NCI-H510A treated with DMSO at 0.1 percent for 48 hours (cell line): Measurements from ENCODE around the gene CSRP3.
"Not testable (repeated sequence)": the region's sequence is repeated elsewhere in the genome, so short reads cannot be mapped to it uniquely, and the experiment has no call there.

ENCODE experiments used
- DNase-seq: peaks from one replicate; lab custom pipeline; 2025; lab: John Stamatoyannopoulos, UW

Gene CSRP3

GRCh38 chr11:19185516-19186052, 16.2 kb downstream of the CSRP3 start:
- no peak for DNase-seq

DNA sequence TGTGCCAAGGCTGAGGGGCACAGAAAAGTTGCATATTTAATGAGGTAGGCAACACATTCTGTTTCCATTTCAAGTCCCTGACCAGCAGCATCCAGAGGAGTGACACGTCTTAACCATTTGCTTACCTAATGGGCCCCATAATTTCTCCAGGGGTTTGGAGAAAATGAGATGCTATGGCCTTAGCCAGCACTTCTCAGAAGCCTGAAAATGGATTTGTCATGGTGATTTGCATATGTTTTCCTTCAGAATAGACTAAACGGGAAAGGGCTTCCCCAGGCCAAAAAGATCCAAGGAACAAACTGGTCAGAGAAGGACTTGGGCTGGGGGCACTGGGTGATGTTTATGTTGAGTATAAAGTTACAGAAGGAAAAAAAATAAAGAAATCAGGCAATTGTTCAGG, 16.7 kb downstream of the CSRP3 start:
- DNase-seq = no peak

DNA sequence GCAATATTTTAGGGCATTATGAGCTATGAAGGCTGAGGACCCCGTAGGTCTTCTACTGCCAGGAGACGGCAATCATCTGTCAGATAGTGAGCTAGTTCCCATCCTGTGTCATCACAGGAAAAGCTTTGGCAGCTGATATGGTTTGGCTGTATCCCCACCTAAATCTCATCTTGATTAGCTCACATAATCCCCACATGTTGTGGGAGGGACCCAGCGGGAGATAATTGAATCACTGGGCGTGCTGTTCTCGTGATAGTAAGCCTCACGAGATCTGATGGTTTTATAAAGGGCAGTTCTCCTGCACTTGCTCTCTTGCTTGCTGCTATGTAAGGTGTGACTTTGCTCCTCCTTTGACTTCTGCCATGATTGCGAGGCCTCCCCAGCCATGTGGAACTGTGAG, 18.1 kb downstream of the CSRP3 start:
- no peak for DNase-seq

- no peak for DNase-seq
Measured at GRCh38 chr11:19181531-19182261, 20.1 kb downstream of the CSRP3 start.

DNA sequence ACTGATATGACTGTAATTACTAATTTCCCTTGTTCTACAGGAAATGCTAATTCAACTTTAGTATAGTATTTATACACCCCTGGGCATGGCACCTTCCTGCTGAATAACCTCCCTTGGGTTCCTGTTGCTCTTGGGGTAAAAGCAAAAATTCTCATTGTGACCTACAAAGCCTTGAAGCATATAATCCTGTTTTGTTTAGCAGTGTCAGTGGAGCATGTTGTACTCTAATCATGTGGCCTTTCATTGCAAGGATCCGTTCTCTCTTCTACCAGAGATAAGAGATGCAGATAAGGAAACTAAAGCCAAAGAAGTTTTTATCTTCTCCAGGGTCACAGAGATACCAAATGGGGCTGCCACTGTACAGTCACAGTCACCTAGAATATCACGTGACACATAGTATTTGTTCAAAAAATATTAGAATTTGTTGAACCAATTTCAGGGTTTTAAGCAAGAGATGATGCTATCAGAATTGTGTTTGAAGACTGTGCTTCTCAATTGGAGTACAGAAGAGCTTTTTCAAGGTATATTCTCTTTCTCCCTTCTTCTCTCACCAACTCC, 25.1 kb downstream of the CSRP3 start:
- no peak for DNase-seq

DNA sequence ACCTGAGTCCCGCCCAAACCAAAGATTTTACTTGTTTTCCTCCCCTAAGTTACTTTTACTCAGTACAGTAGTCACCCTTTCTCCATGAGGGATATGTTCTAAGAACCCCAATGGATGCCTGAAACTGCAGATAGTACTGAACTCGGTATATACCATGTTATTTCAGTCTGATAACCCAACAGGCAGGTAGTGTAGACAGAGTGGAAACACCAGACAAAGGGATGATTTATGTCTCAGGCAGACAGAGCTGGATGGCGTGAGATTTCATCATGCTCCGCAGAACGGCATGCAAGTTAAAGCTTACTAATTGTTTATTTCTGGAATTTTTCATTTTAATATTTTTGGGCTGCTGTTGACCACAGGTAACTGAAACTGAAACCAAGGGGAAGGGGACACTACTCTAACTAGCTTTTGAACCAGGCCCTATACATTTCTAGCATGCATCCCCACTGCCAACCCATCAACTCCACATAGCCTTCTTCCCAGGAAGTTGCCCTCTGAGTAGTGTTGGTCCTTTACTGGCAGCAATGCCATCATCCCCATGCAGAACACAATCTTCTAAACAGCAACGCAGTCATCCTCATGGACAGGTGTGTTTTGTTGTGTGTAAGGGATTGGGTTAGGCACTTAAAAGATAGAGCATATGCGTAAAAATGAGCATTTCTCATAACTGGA, 27.7 kb downstream of the CSRP3 start:
- no peak for DNase-seq

- no peak for DNase-seq
Measured at GRCh38 chr11:19173004-19173689, 28.6 kb downstream of the CSRP3 start.

DNA sequence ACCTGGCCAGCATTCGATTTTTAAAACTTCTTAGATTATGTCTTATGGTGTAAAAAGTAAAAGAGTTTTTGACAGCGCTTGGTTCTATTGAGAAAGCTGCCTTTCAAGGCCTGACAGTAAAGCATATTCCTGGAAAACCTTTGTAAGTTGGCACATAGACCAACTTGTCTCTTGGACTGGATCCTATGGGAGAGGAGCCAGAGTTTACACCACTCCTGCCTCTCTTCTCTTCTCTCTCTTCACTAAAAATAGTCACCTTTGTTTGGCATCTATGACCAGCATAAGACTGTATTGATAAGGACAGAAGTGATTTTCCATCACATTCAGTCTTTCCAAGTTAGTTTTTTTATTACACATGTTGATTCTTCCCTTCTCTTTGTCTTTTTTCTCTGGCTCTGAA, 33.7 kb downstream of the CSRP3 start:
- DNase-seq = no peak

DNA sequence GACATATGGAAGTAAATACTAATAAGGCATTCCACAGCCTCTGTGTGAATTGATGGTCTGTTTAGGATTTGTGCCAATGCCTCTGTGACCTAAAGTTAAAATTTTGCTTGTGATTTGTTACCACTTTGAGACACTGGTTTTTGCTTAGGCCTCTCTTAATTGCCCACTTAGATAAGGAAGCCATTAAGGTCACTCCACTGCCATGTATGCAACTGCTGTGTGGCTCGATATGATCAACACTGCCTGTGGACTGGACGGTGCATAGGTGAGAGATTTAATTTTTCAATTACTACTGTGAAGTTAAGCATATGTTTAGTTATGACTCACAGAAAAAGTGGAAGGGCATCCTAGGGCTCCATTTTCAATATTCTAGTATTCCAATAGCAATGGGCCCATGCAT, 36.9 kb downstream of the CSRP3 start:
- no peak for DNase-seq

GRCh38 chr11:19164230-19164855, 37.4 kb downstream of the CSRP3 start:
- DNase-seq = peak; percentile 54

DNA sequence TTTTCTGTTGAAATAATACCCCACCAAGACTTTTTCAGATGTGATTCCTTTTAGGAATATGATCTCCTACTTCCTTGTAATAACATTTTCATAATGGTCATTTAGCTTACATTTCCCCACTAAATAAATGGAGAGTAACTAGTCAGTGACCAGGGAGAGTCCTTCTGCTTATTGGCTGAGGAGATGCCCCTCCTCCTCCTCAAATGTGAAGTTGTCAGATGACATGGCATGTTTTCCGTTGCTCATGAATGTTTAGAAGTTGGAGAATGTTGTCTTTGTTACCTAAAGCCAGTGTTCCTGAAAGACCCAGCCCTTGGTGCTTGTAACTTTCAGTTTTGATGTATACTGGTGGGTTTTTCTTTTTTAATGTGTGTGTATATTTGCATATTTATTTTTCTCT, 38.2 kb downstream of the CSRP3 start:
- DNase-seq = peak; percentile 25

DNA sequence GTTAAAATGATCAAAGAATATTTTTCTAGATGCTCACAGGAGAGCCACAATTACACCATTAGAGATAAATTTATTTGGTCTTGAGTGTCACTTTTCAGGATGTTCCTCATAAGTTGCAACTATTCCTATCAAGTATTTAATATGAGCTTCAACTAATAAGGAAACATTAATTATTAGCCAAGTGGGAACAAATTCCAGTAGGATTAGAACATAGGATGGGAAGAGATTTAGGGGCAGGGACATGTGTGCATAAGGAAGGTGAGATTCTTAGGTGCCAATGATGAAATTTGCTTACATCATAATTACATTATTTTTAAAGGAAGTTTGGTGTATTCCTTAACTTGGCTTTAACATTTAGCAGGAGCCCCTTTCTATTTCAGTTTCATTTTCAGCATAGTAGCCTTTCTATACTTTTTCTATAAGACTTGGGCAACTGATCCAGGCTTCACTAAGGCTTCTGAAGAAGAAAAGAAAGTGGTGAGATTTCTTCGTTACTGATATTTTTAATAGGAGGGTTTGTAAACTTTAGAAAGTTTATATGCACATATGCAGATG, 38.8 kb downstream of the CSRP3 start:
- DNase-seq = no peak

DNA sequence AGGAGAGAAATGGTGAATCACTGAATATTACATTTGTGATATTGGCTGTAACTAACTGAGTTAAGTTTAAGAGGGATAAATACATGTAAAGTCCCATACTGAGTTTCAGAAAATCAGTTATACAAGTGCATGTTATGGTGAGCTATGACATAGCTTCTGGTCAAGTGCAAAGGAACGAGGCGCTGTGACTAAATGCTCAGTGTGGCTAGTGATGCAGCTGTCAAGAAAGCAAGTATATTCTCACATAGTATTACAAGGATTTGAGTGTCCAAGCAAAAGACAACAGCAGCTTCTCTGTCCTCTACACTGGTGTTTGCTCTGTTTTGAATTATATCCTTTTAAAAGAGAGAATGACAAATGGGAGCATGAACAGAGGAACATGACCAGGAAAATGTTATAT, 40.1 kb downstream of the CSRP3 start:
- DNase-seq = no peak

DNA sequence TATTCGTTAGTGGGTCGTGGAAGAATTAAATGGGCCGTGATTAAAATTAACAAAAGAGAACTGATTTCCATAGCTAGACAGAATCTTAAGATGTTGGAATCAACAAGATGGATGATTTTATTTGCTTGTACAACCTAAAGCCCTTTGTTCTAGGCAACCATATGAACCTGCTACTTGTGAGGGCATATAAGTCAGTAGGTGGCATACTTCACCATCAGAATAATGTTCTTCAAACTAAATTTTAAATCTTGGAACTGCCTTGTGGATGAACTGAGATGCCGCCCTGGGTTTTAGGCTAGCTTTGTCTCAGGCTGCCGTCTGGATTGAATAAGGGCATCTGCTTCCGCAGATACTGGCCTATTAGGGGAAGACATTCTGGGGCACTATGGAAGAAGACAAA, 40.9 kb downstream of the CSRP3 start:
- DNase-seq = no peak

DNA sequence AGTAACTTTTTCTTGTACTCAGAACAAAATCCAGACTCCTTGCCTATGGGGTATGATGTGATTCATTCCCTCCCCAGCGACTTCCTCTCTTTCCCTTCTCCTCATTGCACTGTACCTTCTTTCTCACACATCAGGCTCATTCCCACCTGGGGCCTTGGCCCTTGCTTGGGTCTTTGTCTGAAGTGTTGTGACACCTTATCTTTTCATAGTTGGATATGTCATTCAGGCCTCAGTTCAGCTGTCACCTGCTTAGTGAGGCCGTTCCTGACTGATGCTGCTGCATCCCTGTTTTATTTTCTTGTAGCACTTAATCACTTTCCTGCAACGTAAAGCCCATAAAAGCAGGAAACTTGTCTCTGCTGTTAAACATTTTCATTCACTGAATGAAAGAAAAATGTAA, 44.9 kb downstream of the CSRP3 start:
- no peak for DNase-seq

- DNase-seq = no peak
Measured at GRCh38 chr11:19145319-19145718, 56.5 kb downstream of the CSRP3 start.

GRCh38 chr11:19136884-19137283, 64.9 kb downstream of the CSRP3 start:
- DNase-seq = not testable (repeated sequence)

GRCh38 chr11:19134004-19134403, 67.8 kb downstream of the CSRP3 start:
- no peak for DNase-seq
